GM18519 (cell line): ENCODE results near the gene SPAAR.

Experiments used
- ATAC-seq: cut with Tn5 transposase; IDR thresholded peaks from one replicate; pipeline ENCODE4 v1.9.1; 2021; ENCODE audit warnings: mild to moderate bottlenecking, moderate library complexity; ENCODE audit not compliant: unreplicated experiment, low FRiP score

SPAAR gene

DNA sequence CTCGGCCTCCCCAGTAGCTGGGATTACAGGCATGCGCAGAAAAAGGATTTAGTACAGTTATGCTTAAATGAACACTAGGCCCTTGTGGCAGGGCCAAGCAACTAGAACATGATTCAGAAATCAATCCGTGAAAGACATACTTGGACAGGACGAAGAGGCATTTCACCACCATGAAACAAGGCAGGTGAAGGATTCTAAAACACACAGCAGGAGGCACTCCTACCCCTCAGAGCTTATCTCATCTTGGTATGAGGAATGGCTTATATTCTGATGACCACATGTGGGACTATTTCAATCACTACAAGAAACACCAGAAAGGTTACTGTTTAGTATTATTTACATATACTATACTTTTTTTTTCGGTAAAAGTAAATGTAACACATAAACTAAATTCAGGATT, 33.0 kb downstream of the SPAAR start:
- ATAC-seq = no peak

DNA sequence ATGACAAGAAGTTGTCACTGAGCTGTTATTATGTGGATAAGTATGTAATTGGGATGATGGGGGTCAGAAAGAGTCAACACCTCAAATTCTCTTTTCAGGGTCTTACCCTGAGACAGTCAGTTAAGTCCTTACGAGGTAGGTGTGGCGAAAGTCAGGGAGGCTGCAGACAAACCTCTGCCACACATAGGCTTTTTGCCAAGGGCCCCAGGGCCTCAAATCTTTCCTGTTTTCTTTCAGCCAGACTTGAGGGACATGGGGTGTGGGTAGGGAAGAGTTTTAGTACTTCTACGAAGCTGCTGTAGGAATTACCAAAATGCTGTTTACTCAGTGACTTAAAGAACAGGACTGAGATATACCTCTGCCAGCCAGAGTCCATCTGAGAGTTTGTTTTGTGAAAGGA, 34.9 kb downstream of the SPAAR start:
- ATAC-seq = no peak

DNA sequence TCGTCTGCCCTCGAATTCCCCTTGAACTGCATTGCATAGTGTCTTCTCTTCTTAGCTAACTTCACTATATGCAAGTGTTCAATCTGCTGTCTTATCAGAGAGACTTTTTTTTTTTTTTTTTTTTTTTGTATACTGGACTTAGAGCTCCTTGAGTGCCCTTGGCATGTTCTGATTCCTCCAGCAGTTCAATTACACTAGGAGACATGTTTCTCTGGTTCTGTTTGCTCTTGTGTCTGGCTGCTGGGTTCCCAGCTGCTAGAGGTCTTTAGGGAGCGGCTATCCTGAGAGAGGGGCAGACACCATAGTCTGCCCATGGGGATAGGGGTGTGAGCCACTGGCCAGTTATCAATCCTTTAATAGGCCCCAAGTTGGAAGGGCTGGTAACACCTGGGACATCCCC, 35.6 kb downstream of the SPAAR start:
- no peak for ATAC-seq

DNA sequence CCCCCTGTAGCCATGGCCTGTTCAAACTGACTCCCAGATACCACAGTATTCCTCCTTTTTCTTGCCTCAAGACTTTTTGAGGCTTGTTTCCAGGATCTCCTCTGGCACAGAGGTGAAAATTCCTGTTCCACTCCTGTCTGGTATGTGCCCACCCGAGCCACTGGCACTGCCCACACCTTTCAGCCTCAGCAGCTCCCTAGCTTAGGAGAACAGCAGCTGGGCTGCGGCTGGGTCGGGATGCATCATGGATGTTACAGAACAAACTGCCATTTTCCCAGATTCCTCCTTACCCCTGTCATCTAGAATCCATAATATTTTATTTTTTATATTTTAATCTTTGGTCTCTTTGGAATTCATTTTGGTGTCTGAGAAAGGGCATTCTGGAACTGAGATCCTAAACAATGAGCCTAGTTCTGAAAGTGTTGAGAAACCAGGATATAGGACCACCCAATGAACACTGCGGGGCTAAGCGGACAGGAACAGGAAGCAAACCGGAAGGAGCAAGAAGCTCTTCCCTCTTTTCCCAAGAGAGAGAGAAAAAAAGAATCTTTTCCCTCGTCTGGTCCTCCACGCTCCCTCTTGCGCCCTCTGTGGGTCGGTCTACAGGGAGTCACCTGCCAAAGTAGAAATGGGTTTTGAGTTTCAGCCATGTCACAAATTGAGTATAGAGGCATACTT, 36.2 kb downstream of the SPAAR start:
- no peak for ATAC-seq

DNA sequence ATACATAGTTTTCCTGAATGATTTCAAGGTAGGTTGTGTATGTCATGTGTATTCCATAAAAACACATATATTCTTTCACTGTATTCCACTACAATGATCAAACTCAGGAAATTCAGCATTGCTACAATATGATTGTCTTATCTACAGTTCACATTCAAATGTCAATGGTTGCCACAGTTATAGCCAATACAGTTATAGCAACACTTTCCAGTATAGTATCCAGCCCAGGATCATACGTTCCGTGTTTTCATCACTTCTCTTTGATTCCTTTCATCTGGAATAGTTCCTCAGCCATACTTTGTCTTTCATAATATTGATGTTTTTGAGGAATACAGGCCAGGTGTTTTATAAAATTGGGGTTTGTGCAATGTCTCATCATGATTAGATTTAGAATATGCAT, 39.2 kb downstream of the SPAAR start:
- ATAC-seq = no peak

DNA sequence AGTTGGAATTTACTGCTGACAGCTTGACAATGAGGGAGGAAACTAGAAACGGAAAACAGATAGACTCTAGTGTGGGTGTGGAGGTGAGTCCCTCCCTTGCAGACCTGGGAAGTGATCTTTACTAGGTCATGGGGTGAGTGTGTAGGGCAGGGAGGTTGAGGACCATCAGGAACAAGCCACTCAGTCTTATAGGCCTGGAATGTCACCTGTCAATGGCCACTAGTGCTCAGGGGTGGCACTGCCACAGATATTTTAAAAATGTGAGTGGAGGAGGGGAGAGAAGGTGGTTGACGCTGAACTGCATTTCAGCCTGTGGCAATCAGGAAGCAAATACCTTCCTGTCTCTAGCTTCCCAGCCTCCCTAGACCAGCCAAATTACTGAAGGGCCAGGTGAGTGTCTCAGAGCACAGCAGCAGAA, 39.6 kb downstream of the SPAAR start:
- no peak for ATAC-seq

DNA sequence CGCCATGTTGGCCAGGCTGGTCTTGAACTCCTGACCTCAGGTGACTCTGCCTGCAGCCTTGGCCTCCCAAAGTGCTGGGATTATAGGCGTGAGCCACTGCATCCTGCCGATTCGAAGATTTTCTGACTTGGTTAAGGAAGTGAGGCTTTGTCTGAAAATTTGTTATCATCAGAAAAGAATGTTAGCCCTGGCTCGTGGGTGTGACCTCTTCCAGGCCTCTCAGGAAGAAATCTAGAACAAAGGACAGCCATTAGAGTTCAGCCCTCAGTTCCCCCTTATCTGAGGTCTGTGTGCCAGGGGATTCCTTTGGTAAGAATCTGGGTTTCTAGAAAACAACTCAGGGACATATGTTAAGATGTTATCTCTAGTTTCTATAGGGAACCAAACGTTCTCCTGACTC, 42.4 kb downstream of the SPAAR start:
- ATAC-seq = no peak

DNA sequence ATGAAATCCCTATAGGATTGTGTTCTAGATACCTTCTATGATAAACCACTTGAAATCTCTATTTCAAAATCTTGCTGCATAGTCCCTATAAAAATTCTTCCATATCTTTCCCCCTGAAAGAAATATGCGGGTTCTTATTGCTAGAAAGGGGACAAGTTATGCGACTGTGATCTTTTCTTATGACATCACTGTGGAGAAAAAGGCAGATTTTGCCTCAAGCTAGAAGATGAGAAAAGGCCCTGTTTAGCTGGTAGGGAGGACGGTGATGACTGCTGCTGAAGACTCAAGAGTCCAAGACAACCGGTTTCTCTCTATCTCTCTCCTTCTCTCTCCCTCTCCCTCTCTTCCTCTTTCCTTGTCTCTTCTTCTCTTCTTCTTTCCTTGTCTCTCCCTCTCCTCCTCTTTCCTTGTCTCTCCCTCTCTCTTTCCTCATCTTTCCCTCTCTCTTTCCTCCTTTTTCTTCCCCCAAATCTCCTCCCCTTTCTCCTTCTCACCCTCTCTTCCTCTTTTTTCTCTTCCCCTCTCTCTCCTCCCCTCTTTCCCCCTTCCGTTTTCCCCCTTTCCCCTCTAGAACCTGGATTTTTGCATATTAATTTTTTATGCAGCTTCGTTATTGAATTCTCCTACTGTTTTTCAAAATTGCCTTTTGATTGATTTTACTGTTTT, 43.4 kb downstream of the SPAAR start:
- no peak for ATAC-seq

DNA sequence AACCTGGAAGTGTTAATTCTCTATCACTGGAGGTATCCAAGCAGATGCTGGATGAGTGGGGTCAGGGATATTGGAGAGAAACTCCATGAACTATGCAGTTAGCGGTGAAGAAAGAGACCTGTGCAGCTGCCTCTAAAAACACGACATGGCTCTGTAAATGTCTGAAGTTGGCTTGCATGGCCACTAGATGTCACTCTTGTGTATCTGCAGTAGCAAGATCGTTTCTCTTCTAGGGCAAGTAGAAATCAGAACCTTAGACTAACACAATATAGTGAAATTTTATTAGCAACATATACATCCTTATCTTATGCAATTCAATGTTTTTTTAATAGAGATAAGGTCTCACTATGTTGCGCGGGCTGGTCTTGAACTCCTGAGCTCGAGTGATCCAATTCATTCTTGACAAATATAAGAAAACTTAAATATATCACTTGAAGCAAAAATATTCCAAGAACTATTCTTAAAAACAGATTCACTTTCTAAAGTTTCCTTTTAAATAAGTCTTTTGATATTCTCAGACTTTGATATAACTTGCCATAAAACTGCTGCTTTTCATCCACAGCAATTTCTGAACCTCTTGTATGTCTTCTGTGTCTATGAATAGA, 45.8 kb downstream of the SPAAR start:
- no peak for ATAC-seq

DNA sequence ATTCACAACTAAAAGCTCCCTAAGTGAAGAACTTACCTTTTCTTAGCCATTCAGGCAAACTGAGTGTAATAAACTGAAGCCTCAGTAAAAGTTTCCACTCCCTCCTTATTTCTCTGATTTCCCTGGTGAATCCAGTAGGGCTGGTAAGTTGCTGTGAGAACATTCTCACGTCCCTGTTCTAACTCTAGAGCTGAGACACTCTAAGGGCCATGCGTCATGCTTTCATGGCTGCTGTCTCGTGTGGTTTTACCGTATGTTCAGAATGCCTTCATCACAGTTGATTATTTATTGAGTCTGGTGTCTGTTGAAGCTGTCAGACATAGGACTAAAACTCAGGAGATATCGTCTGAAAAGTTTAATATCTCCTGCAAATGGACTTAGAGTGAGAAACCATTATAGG, 47.4 kb downstream of the SPAAR start:
- no peak for ATAC-seq

DNA sequence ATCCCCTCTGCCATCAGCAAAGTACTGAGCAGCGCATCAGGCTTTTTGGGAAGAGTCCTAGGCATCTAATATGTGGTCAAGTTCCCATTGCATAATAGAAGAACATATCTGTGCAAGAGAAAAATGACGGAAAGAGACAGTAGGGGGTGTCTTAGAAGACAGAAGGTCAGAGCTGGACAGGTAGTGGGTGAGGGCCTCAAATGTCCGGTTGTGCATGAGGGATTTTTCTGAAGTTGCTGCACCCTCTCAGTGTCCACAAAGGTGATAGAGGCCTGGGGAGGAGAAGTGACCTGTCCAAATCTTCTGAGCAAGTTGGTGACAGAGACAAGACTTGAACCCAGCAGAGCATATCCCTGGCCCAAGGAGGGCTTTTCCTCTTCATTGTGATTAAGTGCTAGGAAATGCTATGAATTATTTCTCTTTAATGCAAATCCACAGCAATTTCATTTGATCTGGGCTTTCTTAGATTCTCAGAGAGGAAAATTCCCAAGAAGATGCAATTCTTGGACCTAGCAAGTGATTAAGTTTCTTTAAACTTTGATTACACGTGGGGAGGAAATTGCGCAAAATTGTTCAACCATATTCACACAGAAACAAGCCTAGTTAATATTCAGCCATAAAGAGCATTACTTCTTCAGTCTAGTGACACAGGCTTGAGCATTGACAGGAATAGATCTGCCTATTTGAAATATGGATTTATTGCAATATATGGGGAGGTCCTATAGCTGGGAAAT, 49.0 kb downstream of the SPAAR start, which contains the start of gene OR2S2:
TSS of gene OR2S2 (minus strand) at position 51 of the 734 bp plus-strand sequence. CDS start 56 bp downstream, outside the sequence.
- ATAC-seq = no peak

DNA sequence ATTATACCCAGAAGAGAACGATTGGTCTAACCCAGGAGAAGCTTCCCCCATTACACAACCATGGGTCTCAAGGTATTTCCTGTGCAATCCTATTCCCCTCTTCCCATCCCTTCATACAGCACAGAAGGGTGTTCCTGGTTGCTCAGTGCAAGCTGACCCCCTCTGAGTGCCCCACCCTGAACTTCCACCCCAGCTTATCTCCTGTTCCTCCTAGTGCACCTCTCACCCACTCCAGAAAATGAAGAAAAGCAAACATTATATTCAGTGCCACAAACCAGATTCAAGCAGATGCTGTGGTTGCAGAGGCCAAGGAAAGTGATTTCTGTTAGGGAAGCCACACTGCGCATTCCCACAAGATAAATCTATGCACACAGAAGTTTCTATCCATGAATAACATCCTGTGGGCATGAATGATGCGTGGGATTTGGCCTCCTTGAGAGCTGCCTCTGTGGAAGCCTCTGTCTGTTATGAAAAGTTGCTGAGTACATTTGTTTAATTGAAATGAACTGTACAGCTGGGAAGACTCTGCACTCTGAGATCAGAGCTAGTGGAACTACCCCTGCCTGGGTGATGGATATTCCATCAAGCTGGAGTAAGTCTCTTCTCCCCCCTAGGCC, 50.9 kb downstream of the SPAAR start:
- no peak for ATAC-seq
